Uterus (tissue), 2 donors: Measurements from ENCODE around the gene COL23A1.
A peak's percentile ranks its signal among the peaks of the same experiment; 100 is the strongest.

ENCODE experiments used
- POLR2A ChIP-seq, 2 donors: fragments of 450-650 bp; IDR thresholded peaks; one replicate each; pipeline ENCODE4 v1.6.1; 2016; ENCODE audit warnings: antibody characterized with exemption in 2 of 2, mild to moderate bottlenecking in 1 of 2, moderate library complexity in 1 of 2
- TF ChIP-seq, protein P1 (sequence below), 4 experiments: fragments of 200-600 bp in 2 of 4; fragments of 450-650 bp in 2 of 4; sonication (generic) in 2 of 4; IDR thresholded peaks; one replicate each; pipeline ENCODE4 v1.5.1; 2016 to 2019; ENCODE audit warnings: antibody characterized with exemption in 4 of 4, mild to moderate bottlenecking in 2 of 4, moderate library complexity in 1 of 4

DNA sequence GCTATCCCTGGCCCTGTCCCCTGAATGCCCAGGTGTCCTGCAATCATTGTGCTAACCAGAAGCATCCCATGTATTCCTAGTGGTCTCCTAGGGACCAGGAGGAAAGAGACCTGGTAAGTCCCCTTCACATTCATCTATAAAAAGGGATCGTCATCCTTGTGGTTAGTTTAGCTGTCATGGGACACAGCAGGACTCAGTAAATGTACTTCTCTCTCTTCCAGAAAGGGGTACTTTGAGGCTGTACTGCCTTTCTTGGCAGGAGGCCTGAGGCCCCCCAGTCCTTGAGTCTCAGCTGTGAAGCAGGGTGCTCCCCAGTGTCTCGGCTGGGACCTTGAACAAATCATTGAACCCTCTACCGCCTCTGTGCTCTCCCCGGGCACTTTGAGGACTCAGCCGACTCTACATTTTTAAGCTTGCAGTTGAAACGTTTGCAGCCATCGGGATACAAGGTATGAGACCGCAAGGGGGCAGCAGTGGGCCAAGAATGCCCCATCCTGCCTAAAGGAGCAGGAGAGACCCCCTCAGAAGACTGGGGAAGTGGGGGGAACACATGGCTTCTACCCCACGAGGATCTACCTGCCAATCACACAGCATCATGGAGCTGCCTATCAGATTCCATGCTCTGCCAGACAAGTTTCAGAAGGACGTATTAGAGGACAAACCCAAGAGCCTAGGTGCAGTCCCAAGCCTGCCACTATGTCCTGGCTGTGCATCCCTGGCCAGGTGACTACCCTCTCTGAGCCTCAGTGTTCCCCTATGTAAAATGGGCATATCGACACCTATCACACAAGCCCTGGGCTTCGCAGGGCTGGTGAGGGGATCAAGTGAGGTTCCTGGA lies 355.2 kb downstream of the COL23A1 start:
- TF ChIP-seq, protein P1, sequence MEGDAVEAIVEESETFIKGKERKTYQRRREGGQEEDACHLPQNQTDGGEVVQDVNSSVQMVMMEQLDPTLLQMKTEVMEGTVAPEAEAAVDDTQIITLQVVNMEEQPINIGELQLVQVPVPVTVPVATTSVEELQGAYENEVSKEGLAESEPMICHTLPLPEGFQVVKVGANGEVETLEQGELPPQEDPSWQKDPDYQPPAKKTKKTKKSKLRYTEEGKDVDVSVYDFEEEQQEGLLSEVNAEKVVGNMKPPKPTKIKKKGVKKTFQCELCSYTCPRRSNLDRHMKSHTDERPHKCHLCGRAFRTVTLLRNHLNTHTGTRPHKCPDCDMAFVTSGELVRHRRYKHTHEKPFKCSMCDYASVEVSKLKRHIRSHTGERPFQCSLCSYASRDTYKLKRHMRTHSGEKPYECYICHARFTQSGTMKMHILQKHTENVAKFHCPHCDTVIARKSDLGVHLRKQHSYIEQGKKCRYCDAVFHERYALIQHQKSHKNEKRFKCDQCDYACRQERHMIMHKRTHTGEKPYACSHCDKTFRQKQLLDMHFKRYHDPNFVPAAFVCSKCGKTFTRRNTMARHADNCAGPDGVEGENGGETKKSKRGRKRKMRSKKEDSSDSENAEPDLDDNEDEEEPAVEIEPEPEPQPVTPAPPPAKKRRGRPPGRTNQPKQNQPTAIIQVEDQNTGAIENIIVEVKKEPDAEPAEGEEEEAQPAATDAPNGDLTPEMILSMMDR (IDR thresholded peaks at IDR 0.05), result peak; percentile 31 to 58 (median 48)
- no peak for TF ChIP-seq POLR2A (IDR thresholded peaks at IDR 0.05)
